Keratinocyte (primary cell): ENCODE measurements around the gene RNF130. TPM values are rescaled to one million over a fixed set of nuclear protein-coding genes. Genes with fewer than 3 reads are reported as not detected.

Source experiments
- DNase-seq: peaks from one replicate; pipeline ENCODE4 v3.0.0-alpha.2; 2011; ENCODE audit warnings: low read depth, missing footprints, low spot score
- FAIRE-seq: peaks from 2 replicates; lab custom pipeline; 2011; peaks lifted over from hg19 to GRCh38; lab: Jason Lieb, UNC
- H2AFZ ChIP-seq: 2 replicates; pipeline ENCODE4 v1.6.0; 2012; ENCODE audit warnings: low read length, control low read depth, inconsistent platforms; ENCODE audit not compliant: control insufficient read depth
- H3K27ac ChIP-seq: 2 replicates; pipeline ENCODE4 v1.5.1; 2011; ENCODE audit warnings: low read length; ENCODE audit not compliant: control insufficient read depth, insufficient read depth
- H3K27me3 ChIP-seq: 3 replicates; pipeline ENCODE4 v1.6.0; 2011; ENCODE audit warnings: low read length; ENCODE audit not compliant: control insufficient read depth, insufficient read depth; ENCODE audit errors: extremely low read depth
- H3K36me3 ChIP-seq, 2 experiments: 2 replicates in 1 of 2; 3 replicates in 1 of 2; pipeline ENCODE4 v1.5.1; 2011; ENCODE audit warnings: low read length in 2 of 2, mild to moderate bottlenecking in 1 of 2; ENCODE audit not compliant: control insufficient read depth in 2 of 2, insufficient read depth in 2 of 2; ENCODE audit errors: extremely low read depth in 1 of 2
- H3K4me1 ChIP-seq: 3 replicates; pipeline ENCODE4 v1.5.1; 2011; ENCODE audit warnings: low read length; ENCODE audit not compliant: control insufficient read depth, insufficient read depth; ENCODE audit errors: extremely low read depth
- H3K4me2 ChIP-seq: 3 replicates; pipeline ENCODE4 v1.6.0; 2011; ENCODE audit warnings: low read depth, low read length; ENCODE audit not compliant: control insufficient read depth, insufficient read depth; ENCODE audit errors: extremely low read depth
- H3K4me3 ChIP-seq, 3 experiments: fragments of 200-600 bp in 1 of 3; sonication (generic) in 1 of 3; 2 replicates in 2 of 3; 3 replicates in 1 of 3; pipeline ENCODE4 v1.5.1; 2011 to 2016; ENCODE audit warnings: low read length in 3 of 3, mild to moderate bottlenecking in 3 of 3, control low read depth in 2 of 3, inconsistent platforms in 1 of 3, low read depth in 1 of 3, mixed read lengths in 1 of 3, mixed run types in 1 of 3, moderate library complexity in 1 of 3; ENCODE audit not compliant: control insufficient read depth in 2 of 3, insufficient read depth in 2 of 3; ENCODE audit errors: extremely low read depth in 1 of 3
- H3K79me2 ChIP-seq: 2 replicates; pipeline ENCODE4 v1.6.0; 2012; ENCODE audit warnings: low read length; ENCODE audit not compliant: control insufficient read depth, insufficient read depth
- H3K9ac ChIP-seq: 3 replicates; pipeline ENCODE4 v1.6.0; 2011; ENCODE audit warnings: low read length; ENCODE audit not compliant: control insufficient read depth, insufficient read depth; ENCODE audit errors: extremely low read depth
- H3K9me1 ChIP-seq: 3 replicates; pipeline ENCODE4 v1.6.0; 2011; ENCODE audit warnings: low read length; ENCODE audit not compliant: control insufficient read depth, insufficient read depth; ENCODE audit errors: extremely low read depth
- H3K9me3 ChIP-seq: 2 replicates; pipeline ENCODE4 v1.5.1; 2012; ENCODE audit warnings: low read depth, low read length; ENCODE audit not compliant: control insufficient read depth
- H4K20me1 ChIP-seq: 3 replicates; pipeline ENCODE4 v1.6.0; 2011; ENCODE audit warnings: low read length; ENCODE audit not compliant: control insufficient read depth, insufficient read depth; ENCODE audit errors: extremely low read depth
- CTCF ChIP-seq, 3 experiments: IDR thresholded peaks in 1 of 3; conservative IDR thresholded peaks in 1 of 3; optimal IDR thresholded peaks in 1 of 3; 2 replicates in 2 of 3; 3 replicates in 1 of 3; pipeline versions ENCODE3 to v1.5.1; 2011; ENCODE audit warnings: low read length in 3 of 3, mild to moderate bottlenecking in 3 of 3, moderate library complexity in 2 of 3, control low read depth in 1 of 3, inconsistent platforms in 1 of 3; ENCODE audit not compliant: insufficient read depth in 2 of 3; ENCODE audit errors: extremely low read depth in 1 of 3
- EZH2 ChIP-seq: IDR thresholded peaks from one replicate; pipeline ENCODE4 v1.6.1; 2012; ENCODE audit warnings: inconsistent platforms, mild to moderate bottlenecking, low read length, moderate library complexity
- dilution Hi-C: fragments of 300-500 bp; cut with MboI; formaldehyde crosslinking; loops from one replicate; pipeline ENCODE4 v1.7.0; 2020; ENCODE audit warnings: low sequenced_read_pairs; ENCODE audit not compliant: extremely low pct_ligation_motif_present
- polyA plus RNA-seq, 5 experiments: library from polyadenylated mRNA; depleted of rRNA in 3 of 5; stranded (reverse) in 3 of 5; stranded (forward) in 1 of 5; unstranded in 1 of 5; fragments of >200 nt; gene quantifications; 1 replicate in 1 of 5; 2 replicates in 3 of 5; 3 replicates in 1 of 5; pipeline versions ENCODE4 v1.2.1 to v1.2.3, GENCODE V29; 2011 to 2012; ENCODE audit warnings: missing spikeins in 2 of 5, low read depth in 1 of 5, low replicate concordance in 1 of 5

The RNF130 gene
- polyA plus RNA-seq, 1 donor (not counting 4 experiments of a cell fraction or from before 2014, with no cell fraction given): 20.0 TPM

DNA sequence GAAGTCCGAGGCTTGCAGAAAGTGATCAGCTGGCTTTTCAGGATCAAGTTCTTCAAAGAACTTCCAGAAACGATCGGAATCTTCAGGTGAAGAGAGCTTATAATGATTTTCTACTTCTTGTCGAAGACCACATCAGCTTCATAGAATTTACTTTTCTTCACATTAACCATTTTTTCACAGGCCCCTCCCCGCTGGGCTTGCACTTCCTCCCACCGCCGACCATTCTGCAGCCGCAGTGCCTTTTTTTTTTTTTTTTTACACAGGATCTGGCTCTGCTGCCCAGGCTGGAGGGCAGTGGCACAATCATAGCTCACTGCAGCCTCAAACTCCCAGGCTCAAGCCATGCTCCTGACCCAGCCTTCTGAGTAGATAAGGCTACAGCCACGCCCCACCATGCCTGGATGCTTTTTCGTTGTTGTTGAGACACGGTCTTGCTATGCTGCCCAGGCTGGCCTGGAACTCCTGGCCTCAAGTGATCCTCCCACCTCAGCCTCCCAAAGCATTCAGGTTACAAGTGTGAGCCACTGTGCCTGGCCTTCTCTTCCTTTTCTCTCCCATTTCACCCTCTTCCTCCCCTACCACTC is 15.3 kb upstream of the RNF130 start:
- Histone ChIP-seq H4K20me1 (no peaks in the 10 kb centered on the region), H3K9me1 (no peaks in the 10 kb centered on the region), H3K4me3 (no peak overlapping the region), H3K4me1 (peaks cover 3% of the 10 kb centered on the region), H3K36me3 (no peaks in the 10 kb centered on the region), H3K9me3 (no peaks in the 10 kb centered on the region), H2AFZ (no peak overlapping the region), H3K4me2 (no peak overlapping the region), H3K27me3 (no peaks in the 10 kb centered on the region), H3K9ac (no peak overlapping the region), H3K27ac (no peak overlapping the region), H3K79me2 (no peaks in the 10 kb centered on the region)
- no peak for DNase-seq
- TF ChIP-seq EZH2: no peak
- no peak for TF ChIP-seq CTCF (optimal IDR thresholded peaks at IDR 0.05 in 1 of 3, IDR thresholded peaks at IDR 0.05 in 1 of 3, conservative IDR thresholded peaks at IDR 0.05 in 1 of 3; ENCODE audit: extremely low read depth in 1 of 3, insufficient read depth in 2 of 3, low read length in 3 of 3)
- no peak for FAIRE-seq
- dilution Hi-C loops: no loop called here

DNA sequence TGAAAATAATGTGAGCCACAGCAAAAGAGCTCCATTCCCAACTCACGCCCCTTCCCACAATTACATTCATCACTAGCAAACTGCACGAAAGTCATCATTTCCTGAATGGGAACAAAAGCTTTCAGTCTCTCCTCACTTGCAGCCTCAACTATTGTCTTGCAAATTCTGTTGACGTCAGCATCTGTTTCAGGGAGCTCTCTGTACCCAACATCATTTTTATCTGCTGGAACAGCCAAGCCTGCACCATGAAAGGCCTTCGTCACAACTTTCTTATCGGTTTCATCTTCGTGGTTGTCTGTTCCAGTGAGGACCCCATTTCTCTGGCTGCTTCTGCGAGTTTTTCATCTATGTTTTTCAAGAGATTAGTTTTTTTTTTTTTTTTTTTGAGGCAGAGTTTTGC is 14.3 kb upstream of the RNF130 start:
- H4K20me1 ChIP-seq: no peaks in the 10 kb centered on the region
- H3K4me3 ChIP-seq: no peak overlapping the region
- FAIRE-seq (no peak), DNase-seq (no peak)
- H3K9me3 ChIP-seq: no peaks in the 10 kb centered on the region
- no peak overlapping the region for H3K27ac ChIP-seq
- H2AFZ ChIP-seq: no peak overlapping the region
- H3K9me1 ChIP-seq: no peaks in the 10 kb centered on the region
- H3K79me2 ChIP-seq: no peaks in the 10 kb centered on the region
- TF ChIP-seq CTCF (optimal IDR thresholded peaks at IDR 0.05 in 1 of 3, IDR thresholded peaks at IDR 0.05 in 1 of 3, conservative IDR thresholded peaks at IDR 0.05 in 1 of 3; ENCODE audit: extremely low read depth in 1 of 3, insufficient read depth in 2 of 3, low read length in 3 of 3): no peak
- TF ChIP-seq EZH2: no peak
- dilution Hi-C loops: no loop called here
- no peaks in the 10 kb centered on the region for H3K36me3 ChIP-seq
- H3K9ac ChIP-seq: no peak overlapping the region
- H3K4me1 ChIP-seq: no peaks in the 10 kb centered on the region
- no peak overlapping the region for H3K4me2 ChIP-seq
- no peaks in the 10 kb centered on the region for H3K27me3 ChIP-seq
